GM21390 (cell line): ENCODE results near the gene CCL17.
"Not testable (repeated sequence)": the region's sequence is repeated elsewhere in the genome, so short reads cannot be mapped to it uniquely, and the experiment has no call there.

Experiments
- ATAC-seq: cut with Tn5 transposase; IDR thresholded peaks from one replicate; pipeline ENCODE4 v1.9.1; 2021; ENCODE audit not compliant: unreplicated experiment

The CCL17 gene

GRCh38 chr16:57395026-57395425, 9.5 kb upstream of the CCL17 start:
- ATAC-seq = no peak

GRCh38 chr16:57396786-57397185, 7.8 kb upstream of the CCL17 start:
- ATAC-seq = no peak

- ATAC-seq = not testable (repeated sequence)
Measured at GRCh38 chr16:57397493-57397892, 7.1 kb upstream of the CCL17 start.

GRCh38 chr16:57401943-57402640, 2.5 kb upstream of the CCL17 start:
- ATAC-seq = no peak

- ATAC-seq = no peak
Measured at GRCh38 chr16:57405097-57405496, 530 bp downstream of the CCL17 start.

GRCh38 chr16:57406881-57407280, 2.3 kb downstream of the CCL17 start:
- ATAC-seq = no peak

GRCh38 chr16:57407521-57408353, 3.2 kb downstream of the CCL17 start:
- ATAC-seq = no peak

GRCh38 chr16:57409065-57409464, 4.5 kb downstream of the CCL17 start:
- no peak for ATAC-seq

GRCh38 chr16:57409870-57410587, 5.5 kb downstream of the CCL17 start:
- no peak for ATAC-seq

GRCh38 chr16:57411362-57411976, 6.9 kb downstream of the CCL17 start:
- no peak for ATAC-seq

GRCh38 chr16:57412584-57412983, 8.0 kb downstream of the CCL17 start:
- no peak for ATAC-seq

GRCh38 chr16:57413301-57413730, 8.7 kb downstream of the CCL17 start:
- peak; percentile 75 for ATAC-seq

- peak; percentile 16 for ATAC-seq
Measured at GRCh38 chr16:57413733-57414132, 9.2 kb downstream of the CCL17 start.

GRCh38 chr16:57416084-57416483, 11.5 kb downstream of the CCL17 start:
- ATAC-seq = no peak

GRCh38 chr16:57419506-57419905, 14.9 kb downstream of the CCL17 start:
- ATAC-seq = no peak

GRCh38 chr16:57422026-57422944, 17.7 kb downstream of the CCL17 start:
- no peak for ATAC-seq

GRCh38 chr16:57423152-57423551, 18.6 kb downstream of the CCL17 start:
- no peak for ATAC-seq

- ATAC-seq = no peak
Measured at GRCh38 chr16:57424583-57424982, 20.0 kb downstream of the CCL17 start.

- ATAC-seq = no peak
Measured at GRCh38 chr16:57426356-57426755, 21.8 kb downstream of the CCL17 start.

- no peak for ATAC-seq
Measured at GRCh38 chr16:57427307-57427706, 22.7 kb downstream of the CCL17 start.
